ENCODE measurements around the gene ZFHX3.

The ZFHX3 gene

GRCh38 chr16:72845322-72846020 is 202.5 kb downstream of the ZFHX3 start:
- CTCF ChIA-PET = interaction anchor here (2.3 to 7.8 kb wide), 3 partner anchors 11 to 343 kb away, joined by 13 to 69 read pairs (median 33); no protein-coding TSS in a partner anchor
- DNase-seq (ENCODE audit: extremely low spot score) = no peak
- POLR2A ChIA-PET = interaction anchor here (0.5 to 0.8 kb wide), 2 partner anchors 40 to 693 kb away, joined by 3 to 5 read pairs; no protein-coding TSS in a partner anchor
- no peak for TF ChIP-seq CTCF (IDR thresholded peaks at IDR 0.05; ENCODE audit: control extremely low read depth, extremely low read depth, low read depth, missing control alignments)

- peak; percentile 30 for DNase-seq (ENCODE audit: extremely low spot score)
- ChIA-PET CTCF (interaction anchor here (5.1 to 7.8 kb wide), 2 partner anchors 12 kb away, joined by 33 to 69 read pairs; no protein-coding TSS in a partner anchor), POLR2A (no interaction called here)
- no peak for TF ChIP-seq CTCF (IDR thresholded peaks at IDR 0.05; ENCODE audit: control extremely low read depth, extremely low read depth, low read depth, missing control alignments)
Observed at GRCh38 chr16:72844225-72844920, 203.6 kb downstream of the ZFHX3 start.

GRCh38 chr16:72841506-72841905 is 206.4 kb downstream of the ZFHX3 start:
- DNase-seq (ENCODE audit: extremely low spot score) = no peak
- TF ChIP-seq CTCF (IDR thresholded peaks at IDR 0.05; ENCODE audit: control extremely low read depth, extremely low read depth, low read depth, missing control alignments) = no peak
- ChIA-PET CTCF (interaction anchor here (1.2 to 2.1 kb wide), 6 partner anchors 9 to 342 kb away, joined by 3 to 16 read pairs (median 4); no protein-coding TSS in a partner anchor), POLR2A (no interaction called here)

- TF ChIP-seq CTCF (IDR thresholded peaks at IDR 0.05; ENCODE audit: control extremely low read depth, extremely low read depth, low read depth, missing control alignments) = no peak
- POLR2A ChIA-PET = no interaction called here
- CTCF ChIA-PET = interaction anchor here (1.2 to 2.1 kb wide), 6 partner anchors 8 to 341 kb away, joined by 3 to 16 read pairs (median 4); no protein-coding TSS in a partner anchor
- DNase-seq (ENCODE audit: extremely low spot score) = peak; percentile 38
Observed at GRCh38 chr16:72840631-72841381, 207.1 kb downstream of the ZFHX3 start.

- ChIA-PET POLR2A (no interaction called here), CTCF (no interaction called here)
- DNase-seq (ENCODE audit: extremely low spot score) = no peak
- no peak for TF ChIP-seq CTCF (IDR thresholded peaks at IDR 0.05; ENCODE audit: control extremely low read depth, extremely low read depth, low read depth, missing control alignments)
Observed at GRCh38 chr16:72838951-72839350, 209.0 kb downstream of the ZFHX3 start.

- CTCF ChIA-PET = no interaction called here
- DNase-seq (ENCODE audit: extremely low spot score) = no peak
- no peak for TF ChIP-seq CTCF (IDR thresholded peaks at IDR 0.05; ENCODE audit: control extremely low read depth, extremely low read depth, low read depth, missing control alignments)
- POLR2A ChIA-PET = no interaction called here
Observed at GRCh38 chr16:72838586-72838910, 209.4 kb downstream of the ZFHX3 start.

All from GM10248 (cell line).